ENCODE data around the gene GYS1.

GYS1 gene

DNA sequence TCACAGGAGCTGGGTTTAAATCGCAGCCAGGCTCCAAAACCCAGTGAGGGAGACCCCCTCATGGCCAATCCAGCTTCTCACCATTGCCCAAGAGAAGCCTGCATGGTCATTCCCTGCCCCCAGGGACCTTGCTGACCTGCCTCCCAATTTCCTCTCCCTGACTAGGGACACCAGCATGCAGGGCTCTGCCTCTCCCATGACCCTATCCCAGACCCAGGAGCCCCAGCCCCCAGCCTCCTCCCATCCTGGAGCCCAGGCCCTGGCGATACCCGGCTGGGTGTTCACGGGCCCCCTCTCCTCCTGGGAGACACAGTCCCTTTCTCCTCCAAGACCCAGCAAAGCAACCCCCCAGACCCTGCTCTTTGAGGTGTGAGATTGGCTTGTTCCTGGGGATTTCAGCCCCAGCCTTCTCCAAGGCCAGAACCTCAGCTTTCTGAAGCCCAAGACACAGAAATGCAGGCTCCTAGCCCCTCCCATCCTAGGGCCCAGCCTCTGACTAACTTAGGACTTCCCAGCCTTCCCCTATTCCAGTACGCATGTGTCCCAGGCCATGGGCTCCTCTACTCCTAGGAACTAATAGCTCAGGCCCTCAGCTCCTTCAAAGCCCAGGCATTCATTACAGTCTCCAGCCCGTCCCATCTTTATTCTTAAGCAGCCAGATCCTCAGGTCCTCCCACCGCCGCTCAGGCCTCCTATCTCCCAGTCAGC lies 1.1 kb downstream of the GYS1 start:
- peaks cover 12% of the 10 kb centered on the region; the same call in 1 of the 2 replicates for H3K4me1 ChIP-seq (ENCODE audit: control insufficient read depth, insufficient read depth, low read length)
- peaks cover 18 to 38% of the 10 kb centered on the region in 2 experiments; a peak in 2 of 3 replicates for H3K36me3 ChIP-seq (ENCODE audit: control insufficient read depth in 2 of 2, insufficient read depth in 1 of 2, low read length in 2 of 2)
- POLR2A ChIA-PET: interaction anchor here (2.2 to 2.8 kb wide), 4 partner anchors 12 to 119 kb away, joined by 7 to 33 read pairs (median 23); partner anchors contain the start of gene PPP1R15A
- H3K27ac ChIP-seq (ENCODE audit: extremely low read depth, low read depth, low read length): peak overlapping the region; percentile 81; the same call in 1 of the 2 replicates
- TF ChIP-seq KLF1 (tag by site-specific recombination; IDR thresholded peaks at IDR 0.05): no peak
- TF ChIP-seq ZNF837 (tag by site-specific recombination; IDR thresholded peaks at IDR 0.05): no peak
- no peak for TF ChIP-seq ZNF639 (tag by site-specific recombination; IDR thresholded peaks at IDR 0.05)
- TF ChIP-seq, protein P1, sequence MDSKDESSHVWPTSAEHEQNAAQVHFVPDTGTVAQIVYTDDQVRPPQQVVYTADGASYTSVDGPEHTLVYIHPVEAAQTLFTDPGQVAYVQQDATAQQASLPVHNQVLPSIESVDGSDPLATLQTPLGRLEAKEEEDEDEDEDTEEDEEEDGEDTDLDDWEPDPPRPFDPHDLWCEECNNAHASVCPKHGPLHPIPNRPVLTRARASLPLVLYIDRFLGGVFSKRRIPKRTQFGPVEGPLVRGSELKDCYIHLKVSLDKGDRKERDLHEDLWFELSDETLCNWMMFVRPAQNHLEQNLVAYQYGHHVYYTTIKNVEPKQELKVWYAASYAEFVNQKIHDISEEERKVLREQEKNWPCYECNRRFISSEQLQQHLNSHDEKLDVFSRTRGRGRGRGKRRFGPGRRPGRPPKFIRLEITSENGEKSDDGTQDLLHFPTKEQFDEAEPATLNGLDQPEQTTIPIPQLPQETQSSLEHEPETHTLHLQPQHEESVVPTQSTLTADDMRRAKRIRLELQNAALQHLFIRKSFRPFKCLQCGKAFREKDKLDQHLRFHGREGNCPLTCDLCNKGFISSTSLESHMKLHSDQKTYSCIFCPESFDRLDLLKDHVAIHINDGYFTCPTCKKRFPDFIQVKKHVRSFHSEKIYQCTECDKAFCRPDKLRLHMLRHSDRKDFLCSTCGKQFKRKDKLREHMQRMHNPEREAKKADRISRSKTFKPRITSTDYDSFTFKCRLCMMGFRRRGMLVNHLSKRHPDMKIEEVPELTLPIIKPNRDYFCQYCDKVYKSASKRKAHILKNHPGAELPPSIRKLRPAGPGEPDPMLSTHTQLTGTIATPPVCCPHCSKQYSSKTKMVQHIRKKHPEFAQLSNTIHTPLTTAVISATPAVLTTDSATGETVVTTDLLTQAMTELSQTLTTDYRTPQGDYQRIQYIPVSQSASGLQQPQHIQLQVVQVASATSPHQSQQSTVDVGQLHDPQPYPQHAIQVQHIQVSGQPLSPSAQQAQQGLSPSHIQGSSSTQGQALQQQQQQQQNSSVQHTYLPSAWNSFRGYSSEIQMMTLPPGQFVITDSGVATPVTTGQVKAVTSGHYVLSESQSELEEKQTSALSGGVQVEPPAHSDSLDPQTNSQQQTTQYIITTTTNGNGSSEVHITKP (tag by site-specific recombination; IDR thresholded peaks at IDR 0.05): peak; percentile 65
- H3K4me3 ChIP-seq (ENCODE audit: low read depth, low read length): peak overlapping the region; percentile 54
- CTCF ChIA-PET: interaction anchor here (0.6 to 2.9 kb wide), 13 partner anchors 8 to 233 kb away, joined by 3 to 79 read pairs (median 7); partner anchors contain the start of gene CGB7
- no peaks in the 10 kb centered on the region for H3K9me3 ChIP-seq (ENCODE audit: control insufficient read depth, insufficient read depth, low read depth, low read length)

- CTCF ChIA-PET: interaction anchor here (0.6 to 1.3 kb wide), 3 partner anchors 10 to 196 kb away, joined by 3 to 5 read pairs (median 5); no protein-coding TSS in a partner anchor
These were observed 2.0 kb downstream of the GYS1 start for GRCh38 chr19:48991011-48991609.

DNA sequence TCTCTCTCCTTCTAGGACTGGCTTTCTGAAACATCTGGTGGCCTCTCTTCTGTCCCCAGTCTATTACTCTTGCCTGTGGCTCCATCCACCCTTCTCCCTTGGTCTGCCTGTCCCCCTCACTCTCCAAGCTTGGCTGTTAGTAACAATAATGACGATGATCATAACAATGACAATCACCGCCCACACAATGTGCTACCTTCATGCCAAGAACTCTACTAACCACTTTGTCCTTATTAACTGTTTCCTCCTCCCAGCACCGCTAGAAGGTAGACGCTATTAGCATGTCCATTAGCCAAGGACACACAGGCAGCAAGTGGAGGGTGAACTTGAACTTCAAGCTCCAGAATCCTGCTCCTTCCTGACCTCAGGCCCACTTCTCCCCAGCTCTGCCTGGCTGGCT lies 2.7 kb downstream of the GYS1 start:
- Histone ChIP-seq H3K27ac (ENCODE audit: extremely low read depth, low read depth, low read length) (no peak overlapping the region), H3K36me3 (ENCODE audit: control insufficient read depth in 2 of 2, insufficient read depth in 1 of 2, low read length in 2 of 2) (peaks cover 24 to 54% of the 10 kb centered on the region in 2 experiments; a peak in 2 of 3 replicates), H3K4me1 (ENCODE audit: control insufficient read depth, insufficient read depth, low read length) (peaks cover 12% of the 10 kb centered on the region; the same call in 1 of the 2 replicates), H3K4me3 (ENCODE audit: low read depth, low read length) (no peak overlapping the region), H3K9me3 (ENCODE audit: control insufficient read depth, insufficient read depth, low read depth, low read length) (no peaks in the 10 kb centered on the region)
- ChIA-PET POLR2A (interaction anchor here (0.7 kb wide), 1 partner anchor 143 kb away, joined by 6 read pairs; no protein-coding TSS in a partner anchor), CTCF (interaction anchor here (1.3 kb wide), 1 partner anchor 11 kb away, joined by 5 read pairs; no protein-coding TSS in a partner anchor)
- TF ChIP-seq HIC1 (tag by site-specific recombination; IDR thresholded peaks at IDR 0.05) (no peak), ZFHX2 (tag by site-specific recombination; conservative IDR thresholded peaks at IDR 0.05) (0 out of 2 replicates have a peak, but pooled peaks have one; percentile 20), ZNF561 (tag by site-specific recombination; IDR thresholded peaks at IDR 0.05; ENCODE audit: borderline replicate concordance) (no peak)

More at GRCh38 chr19:48991011-48991609, 2.0 kb downstream of the GYS1 start:
- Histone ChIP-seq H3K36me3 (ENCODE audit: control insufficient read depth in 2 of 2, insufficient read depth in 1 of 2, low read length in 2 of 2) (peaks cover 24 to 47% of the 10 kb centered on the region in 2 experiments; a peak in 2 of 3 replicates), H3K4me3 (ENCODE audit: low read depth, low read length) (no peak overlapping the region), H3K27ac (ENCODE audit: extremely low read depth, low read depth, low read length) (no peak overlapping the region), H3K4me1 (ENCODE audit: control insufficient read depth, insufficient read depth, low read length) (peaks cover 12% of the 10 kb centered on the region; the same call in 1 of the 2 replicates), H3K9me3 (ENCODE audit: control insufficient read depth, insufficient read depth, low read depth, low read length) (no peaks in the 10 kb centered on the region)
- POLR2A ChIA-PET: interaction anchor here (2.8 kb wide), 1 partner anchor 118 kb away, joined by 33 read pairs; the partner anchor contains the start of gene PPP1R15A
- TF ChIP-seq ZNF112 (tag by site-specific recombination; IDR thresholded peaks at IDR 0.05): no peak
- no peak for TF ChIP-seq ZNF121 (tag by site-specific recombination; IDR thresholded peaks at IDR 0.05)

All from HEK293 (cell line).